Measurements from ENCODE around the gene CAPN8.

The CAPN8 gene

DNA sequence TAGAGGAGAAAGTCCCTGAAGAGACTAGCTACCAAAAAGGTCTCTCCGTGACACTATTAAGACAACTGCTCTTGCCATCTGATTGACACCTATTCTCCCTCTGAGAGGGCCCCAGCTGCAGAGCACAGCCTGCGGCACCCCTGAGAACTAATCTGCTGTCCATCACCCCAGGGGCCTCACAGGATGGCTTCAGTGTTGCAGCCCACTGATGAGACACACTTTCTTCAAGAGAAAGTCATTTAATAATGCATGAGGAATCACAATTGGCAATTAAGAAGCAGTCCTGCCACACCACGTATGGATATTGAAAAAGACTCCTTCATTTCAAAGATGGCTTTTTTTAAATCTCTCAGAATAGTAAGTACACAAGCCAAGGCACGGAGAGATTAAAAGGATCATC, 48.9 kb downstream of the CAPN8 start:
- no peak for DNase-seq

DNA sequence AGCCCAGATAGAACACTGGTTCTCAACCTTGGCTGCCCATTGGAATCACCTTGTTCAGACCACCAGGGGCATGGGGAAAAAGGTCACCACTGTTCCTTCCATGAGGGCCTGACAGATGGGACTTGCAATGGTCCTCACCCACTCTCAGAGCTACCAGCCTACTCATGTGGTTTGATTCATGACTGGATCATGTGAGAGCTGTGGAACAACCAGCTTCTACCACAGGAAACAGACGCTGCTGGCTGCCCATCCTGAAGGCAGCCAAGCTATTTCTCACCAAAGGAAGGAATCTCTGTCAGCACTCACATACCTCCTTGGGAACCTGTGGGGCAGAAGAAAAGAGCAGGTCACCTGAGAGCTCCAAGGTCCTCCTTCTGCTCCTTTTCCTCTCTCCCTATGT, 53.6 kb downstream of the CAPN8 start:
- DNase-seq = no peak

DNA sequence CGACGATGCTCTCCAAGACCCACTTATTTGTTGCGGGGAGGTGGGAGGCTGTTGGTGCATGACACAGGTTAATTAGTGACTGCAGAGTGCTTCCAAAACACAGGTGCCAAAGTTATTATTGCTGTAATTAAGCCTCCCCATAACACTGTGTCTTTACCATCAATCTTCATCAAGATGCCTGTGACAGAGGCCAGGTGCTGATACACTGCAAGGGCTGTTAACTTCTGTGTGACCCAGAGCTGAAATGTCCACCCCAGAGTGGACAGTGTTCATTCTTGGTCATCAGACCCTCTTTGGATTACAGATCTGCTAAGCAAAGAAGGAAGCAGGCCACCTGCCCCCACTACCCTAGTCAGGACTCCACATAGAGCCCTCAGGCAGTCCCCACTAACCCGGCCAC, 55.5 kb downstream of the CAPN8 start:
- DNase-seq = no peak

DNA sequence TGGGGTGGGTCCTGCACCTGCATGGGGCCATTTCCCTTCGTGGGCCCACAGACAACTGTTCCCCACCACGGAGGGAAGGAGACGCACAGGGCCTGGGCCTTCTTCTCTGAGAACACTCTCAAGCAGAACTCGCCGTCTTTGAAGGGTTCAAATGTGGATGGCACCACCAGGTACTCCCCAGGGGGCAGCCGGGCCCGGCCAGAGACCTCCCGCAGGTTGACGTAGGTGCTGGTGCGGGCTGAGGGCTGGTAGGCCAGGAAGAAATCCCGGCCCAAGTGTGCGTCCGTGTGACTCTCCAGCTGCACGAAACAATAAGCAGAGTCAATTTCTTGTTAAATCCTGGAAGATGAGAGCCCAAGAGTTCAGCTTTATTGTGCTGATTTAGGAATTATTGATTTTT, 56.4 kb downstream of the CAPN8 start:
- no peak for DNase-seq

DNA sequence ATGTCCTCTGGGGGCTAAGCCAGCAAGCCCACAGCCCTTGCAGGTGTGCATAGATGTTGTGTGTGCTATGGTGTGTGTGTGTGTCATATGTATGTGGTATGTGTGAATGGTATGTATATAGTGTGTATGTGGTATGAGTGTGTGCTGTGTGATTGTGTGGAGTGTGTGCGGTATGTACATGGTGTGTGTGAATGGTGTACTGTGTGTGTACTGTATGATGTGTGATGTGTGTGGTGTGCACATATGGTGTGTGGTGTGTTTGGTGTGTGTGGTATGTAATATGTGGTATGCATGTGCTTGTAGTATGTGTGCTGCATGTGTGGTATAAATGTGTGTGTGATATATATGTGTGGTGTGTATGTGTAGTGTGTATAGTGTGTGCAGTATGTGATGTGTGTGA, 107.0 kb downstream of the CAPN8 start:
- no peak for DNase-seq

DNA sequence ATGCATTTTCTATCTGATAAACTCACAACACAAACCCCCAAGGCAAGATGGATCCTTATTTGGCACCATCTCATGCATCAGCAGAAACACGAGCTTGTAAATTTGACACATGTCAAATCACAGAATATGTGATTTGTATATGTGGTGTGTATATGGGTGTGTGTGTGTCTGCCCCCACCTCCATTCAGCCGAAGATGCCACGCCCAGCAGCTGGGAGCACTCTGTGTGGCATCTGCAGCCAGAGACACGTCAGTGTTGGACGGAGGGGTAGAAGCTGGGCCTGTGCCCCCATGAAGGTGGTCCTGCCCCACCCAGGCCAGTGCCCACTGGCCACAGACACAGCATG, 108.4 kb downstream of the CAPN8 start:
- DNase-seq = no peak

DNA sequence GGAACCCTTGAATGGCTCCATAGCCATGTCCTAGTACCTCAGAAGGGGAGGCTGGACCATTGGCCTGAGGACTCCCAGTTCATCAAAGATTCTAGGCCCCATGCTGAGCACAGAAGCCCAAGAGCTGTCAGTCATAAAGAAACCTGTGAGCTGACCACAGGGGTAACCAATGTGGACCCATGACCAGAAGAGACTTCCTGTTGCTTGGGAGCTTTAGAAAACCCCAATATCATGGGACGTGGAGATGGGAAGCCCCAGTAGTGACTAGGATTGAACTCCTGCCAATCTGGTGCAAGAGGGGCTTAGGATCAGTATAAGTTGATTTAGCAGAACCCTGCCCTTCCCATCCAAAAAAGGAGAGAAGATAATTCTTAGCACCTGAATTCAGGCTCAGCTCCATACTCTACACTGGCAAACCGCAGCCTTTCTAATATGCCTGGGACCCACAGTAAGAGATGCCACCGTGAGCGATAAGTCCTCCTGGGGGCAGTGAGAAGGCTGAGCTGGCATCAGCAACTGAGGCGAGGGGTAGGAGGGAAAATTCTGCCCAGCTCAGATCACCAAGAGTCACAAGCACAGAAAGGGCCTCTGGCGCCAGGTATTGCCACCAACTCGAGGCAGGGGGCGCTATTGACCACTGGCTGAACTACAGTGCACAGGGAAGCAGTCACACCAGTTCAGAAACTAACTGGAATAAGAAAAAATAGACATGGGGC, 108.9 kb downstream of the CAPN8 start:
- DNase-seq = peak; percentile 70 to 71

DNA sequence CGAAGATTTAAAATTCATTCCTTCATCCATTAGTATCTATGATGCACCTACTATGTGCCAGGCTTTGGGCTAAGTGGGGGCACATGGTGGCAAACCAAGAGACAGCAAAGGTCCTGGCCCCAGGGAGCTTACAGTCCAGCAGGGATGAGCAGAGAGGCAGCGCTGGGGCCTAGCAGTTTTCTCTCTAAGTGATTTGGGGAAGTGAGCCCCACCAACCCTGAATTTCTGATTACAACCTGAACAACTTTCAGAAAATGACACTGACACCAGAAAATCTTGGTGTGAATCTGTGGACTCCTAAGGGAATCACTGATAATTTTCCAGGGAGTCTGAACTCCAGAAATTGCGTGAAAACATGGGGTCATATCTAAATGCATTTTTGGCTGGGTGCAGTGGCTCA, 111.5 kb downstream of the CAPN8 start:
- no peak for DNase-seq

DNA sequence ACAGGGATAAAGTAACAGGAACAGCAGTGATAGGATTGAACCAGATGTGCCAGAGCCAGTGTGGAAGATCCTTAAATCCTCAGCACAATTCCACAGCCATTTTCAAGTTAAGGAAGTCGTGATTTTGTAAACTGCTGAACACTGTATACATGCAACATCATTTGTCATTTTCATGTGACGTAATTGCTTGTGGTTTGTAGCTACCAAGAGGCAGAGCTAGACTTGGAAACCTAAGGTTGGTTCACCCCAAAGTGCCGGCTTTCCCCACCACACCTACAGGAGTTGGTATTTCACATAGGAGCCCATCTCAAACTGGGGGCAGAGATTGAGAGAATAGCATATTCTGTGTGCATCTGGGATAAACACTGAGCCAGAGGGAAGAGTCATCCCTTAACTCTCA, 113.9 kb downstream of the CAPN8 start:
- no peak for DNase-seq

DNA sequence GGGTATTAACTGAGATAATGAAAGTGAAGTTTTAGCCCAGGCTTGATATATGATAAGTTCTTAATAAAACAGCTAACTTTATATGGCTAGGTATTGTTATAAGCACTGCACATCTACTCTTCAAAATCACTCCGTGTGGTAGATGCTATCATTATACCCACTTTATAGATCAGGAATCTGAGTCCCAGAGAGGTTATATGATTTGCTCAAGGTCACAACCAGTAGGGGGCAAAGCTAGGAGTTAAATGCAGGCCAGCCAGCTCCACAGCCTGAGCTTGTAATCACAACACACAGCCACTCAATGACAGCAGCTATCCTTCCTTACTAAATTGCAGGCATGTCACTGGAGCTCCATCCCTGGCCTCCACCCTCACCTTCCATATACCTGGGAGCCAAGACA, 115.8 kb downstream of the CAPN8 start:
- DNase-seq = no peak

DNA sequence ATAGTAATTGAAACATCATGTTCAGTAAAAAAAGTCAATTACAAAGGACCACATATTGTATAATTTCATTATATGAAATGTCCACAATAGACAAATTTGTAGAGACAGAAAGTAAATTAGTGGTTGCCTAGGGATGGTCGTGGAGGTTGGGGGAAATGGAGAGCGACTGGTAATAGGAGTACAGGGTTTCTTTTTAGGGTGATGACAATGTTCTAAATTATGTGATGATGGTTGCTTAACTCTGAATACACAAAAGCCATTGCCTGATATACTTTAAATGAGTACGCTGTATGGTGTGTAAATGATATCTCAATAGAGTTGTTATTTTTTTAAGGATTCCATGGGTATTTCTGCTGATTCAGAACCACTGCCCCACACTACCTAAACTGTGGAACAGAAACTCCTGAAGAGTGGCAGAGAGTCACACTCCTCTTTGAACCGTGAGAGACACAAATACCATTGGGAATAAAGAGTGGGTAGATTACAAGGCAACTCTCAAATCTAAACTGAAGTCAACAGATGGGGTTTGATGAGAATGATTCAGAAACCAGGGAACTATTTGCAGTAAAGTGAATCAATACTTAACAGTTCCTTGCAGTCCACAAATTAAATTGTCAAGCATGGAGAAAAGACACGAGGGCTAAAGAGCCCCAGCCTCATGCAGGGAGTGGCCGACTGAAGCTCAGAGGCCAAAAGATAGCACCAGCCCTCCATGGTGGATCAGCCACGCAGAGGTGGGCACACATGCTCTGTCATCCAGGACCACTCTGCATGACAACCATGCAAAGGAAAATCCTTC, 118.0 kb downstream of the CAPN8 start:
- DNase-seq = no peak

DNA sequence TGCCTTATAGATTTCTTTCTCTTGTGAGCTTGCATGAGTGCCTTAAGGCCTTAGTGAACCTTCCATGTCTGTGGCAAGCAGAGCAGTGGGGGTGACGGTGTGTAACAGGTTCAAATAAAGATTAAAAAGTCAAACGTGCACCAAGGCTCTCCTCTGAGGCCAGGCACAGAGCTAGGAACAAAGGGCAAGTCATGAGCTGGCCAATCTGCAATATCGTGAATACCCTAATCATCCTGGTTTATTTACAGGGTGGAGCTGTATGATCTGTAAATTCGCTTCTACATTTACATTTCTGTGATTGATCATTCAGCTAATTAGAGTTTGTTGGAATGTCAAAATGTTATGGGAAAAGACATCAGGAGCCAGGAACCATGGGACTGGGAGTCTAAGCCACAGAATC, 120.2 kb downstream of the CAPN8 start:
- DNase-seq = no peak

DNA sequence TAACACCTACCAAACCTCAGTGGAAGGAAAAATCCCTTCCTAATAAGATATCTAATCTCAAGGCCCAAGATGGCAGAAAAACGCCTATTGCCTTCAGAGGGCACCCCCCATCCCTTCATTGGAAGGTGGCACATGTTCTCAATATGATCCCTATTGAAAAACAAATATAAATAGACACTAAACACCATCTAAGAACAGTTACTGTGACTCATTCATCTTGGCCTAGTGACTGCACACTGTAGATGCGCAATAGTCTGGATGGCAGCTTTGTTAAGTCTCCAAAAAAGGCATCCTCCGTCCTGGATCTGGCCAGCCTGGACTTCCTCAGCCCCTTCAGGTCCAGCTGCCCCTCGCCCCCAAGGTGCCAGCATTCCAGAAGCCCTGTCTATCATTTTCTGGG, 121.9 kb downstream of the CAPN8 start:
- no peak for DNase-seq

DNA sequence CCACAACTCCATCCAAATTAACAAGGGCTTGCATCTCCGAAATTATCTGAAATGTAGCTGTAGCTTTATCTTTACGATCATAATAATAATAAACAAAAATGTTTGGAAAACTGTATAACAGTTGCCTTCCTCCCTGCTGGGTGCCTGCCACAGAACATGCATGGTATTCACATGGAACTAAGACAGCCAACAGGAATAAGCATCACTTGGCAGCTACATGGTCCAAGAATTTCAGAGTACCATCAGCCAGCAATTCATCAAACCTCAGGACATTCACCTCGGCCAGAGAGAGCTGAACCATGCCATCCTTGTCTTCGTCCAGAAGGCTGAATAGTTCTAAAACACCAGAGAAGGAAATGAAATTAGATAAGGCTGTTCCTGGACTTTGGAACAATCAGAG, 122.7 kb downstream of the CAPN8 start:
- no peak for DNase-seq

DNA sequence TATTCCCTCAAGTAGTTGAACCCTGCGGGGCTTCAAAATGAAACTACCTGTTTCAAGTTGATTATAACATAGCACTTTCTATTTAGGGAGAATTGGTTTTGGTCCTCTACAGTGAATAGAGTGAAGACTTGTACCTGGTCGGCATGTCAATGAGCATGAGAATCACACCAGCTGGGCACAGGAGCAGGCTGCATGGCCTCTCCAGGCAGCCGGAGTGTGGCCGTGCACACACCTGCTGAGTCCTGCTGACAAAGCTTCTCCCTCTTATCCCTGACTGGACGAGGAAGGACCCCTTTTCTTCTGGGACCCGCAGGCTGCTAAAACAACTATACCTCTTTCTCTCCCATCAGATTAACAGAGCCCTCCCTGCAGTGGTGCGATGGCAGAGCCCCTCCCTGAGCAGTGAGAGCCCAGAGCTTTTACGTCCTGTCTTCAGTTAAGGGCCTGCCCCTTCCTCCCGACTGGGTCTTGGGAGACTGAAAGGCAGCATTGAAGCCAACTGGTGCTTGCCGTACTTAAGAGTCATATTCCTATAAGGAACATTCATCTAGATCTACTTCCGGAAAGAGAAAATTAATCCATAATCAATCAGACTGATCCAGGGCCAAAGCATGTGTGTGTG, 124.9 kb downstream of the CAPN8 start:
- DNase-seq = no peak

DNA sequence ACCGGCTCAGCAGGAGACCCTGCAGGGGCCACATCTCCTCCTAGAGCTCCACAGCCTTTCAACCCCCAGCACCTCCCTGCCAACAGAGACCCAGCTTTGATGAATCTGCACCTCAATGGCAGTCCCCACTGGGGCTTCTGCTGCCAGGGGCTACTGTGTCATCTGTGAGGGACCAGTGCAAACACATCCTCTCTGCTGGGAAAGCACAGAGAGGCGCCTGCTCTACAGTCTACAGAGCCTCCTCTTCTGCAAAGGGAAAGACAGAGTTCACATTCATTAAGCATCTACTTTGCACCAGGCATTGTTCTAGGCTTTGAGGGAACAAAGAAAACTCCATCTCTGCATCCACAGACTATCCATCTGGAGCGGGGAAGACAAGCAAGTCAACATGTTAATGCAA, 125.8 kb downstream of the CAPN8 start:
- DNase-seq = no peak

DNA sequence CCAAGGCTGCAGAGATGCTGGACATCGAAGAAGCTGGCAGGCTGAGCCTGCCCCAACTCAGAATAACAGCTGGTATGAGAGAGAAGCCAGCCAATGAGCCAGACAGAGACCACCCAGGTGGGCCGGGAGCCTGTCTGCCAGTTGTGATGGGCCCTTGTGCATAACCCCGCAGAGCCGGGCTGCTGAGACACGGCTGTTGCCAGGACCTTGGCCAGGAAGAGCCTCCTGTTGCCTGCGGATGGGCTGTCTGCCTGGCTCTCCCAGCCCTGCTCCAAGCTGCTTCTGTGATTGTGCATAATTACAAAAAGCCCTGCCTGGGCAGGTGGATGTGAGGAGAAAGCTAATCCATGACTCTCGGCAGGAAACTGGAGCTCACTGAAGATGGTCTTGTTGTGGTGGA, 126.5 kb downstream of the CAPN8 start:
- no peak for DNase-seq

DNA sequence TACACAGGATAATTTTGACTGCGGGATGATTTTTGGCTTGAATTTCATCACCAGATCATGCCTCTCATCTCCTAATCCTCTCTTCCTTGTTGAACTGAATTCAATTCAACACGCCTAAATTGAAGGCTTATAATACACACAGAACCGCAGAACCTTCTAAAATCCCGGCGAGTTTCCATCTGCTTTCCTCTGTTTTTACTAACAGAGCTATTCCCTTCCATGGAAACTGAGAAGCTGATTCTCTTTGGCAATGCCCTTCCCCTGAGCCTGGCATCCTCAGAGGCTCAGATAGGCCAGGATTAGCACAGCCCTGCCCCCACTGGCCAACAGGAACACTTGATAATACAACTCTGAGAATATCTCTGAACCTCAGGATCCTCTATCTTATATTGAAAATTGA, 130.2 kb downstream of the CAPN8 start:
- DNase-seq = no peak

DNA sequence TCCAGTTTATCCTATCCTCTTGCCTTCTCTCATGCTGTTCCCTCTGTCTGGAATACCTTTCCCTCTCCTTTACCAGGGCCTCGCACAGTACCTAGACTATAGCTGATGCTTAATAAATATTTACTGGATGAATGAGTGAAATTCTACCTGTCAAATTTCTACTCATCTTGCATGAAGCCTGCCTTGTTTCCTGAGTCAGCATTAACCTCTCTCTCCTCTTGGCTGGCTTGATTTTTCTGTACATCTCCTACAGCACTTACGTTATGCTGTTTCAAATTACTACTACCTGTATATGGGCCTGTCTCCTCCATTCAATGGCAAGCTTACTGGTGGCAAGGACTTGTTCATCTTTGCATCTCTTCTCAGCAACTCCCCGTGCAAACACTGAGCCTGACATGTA, 130.8 kb downstream of the CAPN8 start:
- no peak for DNase-seq

DNA sequence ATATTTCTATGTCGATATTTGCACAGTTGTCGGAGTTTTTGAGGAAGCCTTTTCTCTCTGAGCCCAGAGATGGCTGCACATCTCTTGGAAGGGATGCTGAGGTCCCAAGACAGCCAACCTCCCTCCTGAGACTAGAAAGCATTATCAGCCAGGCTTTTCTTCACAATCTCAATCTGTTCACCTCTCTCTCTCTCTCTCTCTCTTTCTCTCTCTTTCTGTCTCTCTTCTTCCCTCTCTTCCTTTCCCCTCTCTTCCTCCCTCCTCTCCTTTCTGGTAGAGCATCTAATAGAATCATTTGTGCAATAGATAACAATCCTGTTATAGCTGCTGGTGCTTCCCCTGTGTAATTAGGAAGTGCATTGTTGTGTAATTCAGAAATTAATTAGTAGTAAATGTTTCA, 131.8 kb downstream of the CAPN8 start:
- no peak for DNase-seq

DNA sequence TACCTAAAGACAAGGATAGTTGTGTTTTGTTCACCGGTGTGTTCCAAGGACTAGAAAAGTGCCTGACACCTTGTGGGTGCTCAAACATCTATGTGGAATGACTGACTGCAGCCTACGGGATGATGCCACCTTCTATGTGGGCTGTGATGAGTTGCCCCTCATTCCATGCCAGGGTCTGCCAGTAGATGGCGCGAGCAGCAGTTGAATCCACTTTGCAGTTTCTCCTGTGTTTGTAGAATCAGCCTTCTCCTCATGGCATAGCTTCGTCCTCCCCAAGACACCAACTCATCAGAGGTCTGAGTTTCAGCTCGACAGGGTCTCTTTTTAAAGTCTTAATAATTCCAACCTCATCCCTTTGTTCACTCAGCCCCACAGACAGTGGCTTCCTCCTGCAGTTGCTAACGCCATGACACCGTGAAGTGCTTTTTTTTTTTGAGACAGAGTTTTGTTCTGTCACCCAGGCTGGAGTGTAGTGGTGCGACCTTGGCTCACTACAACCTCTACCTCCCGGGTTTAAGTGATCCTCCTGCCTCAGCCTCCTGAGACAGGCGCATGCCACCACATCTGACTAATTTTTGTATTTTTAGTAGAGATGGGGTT, 133.7 kb downstream of the CAPN8 start:
- peak; percentile 69 to 75 for DNase-seq

DNA sequence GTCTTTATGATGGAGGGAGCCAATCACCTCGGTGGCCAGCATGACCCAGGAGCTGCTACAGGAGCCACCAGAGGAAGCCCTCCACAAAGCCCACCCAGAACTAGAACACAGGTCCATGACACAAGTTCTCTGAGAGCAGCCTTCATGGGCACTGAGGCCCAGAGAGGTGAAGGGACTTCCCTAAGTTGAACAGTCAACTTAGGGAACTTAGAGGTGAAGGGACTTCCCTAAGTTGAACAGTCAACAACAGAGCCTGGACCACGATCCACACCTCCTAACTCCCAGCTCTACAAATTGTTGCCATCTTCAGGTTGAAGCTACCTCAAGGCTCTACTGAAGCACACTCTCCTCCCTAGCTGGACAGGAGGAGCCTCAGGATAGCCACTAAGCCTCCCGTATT, 139.5 kb downstream of the CAPN8 start:
- no peak for DNase-seq

DNA sequence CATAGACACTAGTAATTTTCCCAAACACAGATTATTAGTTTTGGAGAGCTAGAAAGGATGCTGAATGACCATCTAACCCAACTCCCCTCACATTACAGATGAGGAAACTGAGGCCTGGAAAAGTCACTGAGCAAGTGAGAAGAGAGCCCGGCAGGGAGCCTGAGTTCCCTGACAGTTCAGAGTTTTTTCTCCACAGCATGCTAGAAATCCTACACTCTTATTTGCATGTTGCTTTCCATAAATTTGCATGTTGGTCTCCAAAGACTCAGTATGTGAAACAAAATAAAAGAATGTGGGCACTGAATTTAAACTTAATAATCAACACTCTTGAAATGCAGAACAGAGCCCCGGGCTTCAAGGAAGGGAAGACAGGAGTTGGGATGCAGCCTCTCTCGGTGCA, 140.0 kb downstream of the CAPN8 start:
- no peak for DNase-seq

DNA sequence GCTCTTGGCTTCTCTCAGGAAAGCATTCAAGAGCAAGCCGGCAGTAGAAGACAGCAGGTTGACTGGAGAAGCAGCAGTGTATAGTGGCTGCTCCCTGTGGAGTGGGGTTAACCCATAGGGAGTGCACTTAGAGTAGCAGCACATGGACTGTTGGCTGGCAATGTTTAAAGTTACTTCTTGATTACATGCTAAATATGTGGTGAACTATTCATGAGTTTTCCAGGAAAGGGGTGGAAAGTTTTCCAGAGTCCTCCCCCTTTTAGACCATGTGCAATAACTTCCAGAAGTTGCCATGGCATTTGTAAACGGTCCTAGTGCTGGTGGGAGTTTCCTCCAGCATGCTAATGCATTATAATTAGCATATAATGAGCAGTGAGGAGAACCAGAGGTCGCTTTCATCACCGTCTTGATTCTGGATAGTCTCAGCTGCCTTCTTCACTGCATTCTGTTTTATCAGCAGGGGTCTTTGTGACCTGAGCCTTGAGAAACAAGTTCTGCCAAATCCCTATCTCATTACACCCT, 140.5 kb downstream of the CAPN8 start:
- no peak for DNase-seq
